SU-DHL-6 (cell line): Measurements from ENCODE around the gene RSPO1.

Experiments used
- CTCF ChIP-seq: fragments of 200-600 bp; sonication (generic); IDR thresholded peaks from one replicate; pipeline ENCODE4 v1.5.1; 2017; ENCODE audit warnings: antibody characterized with exemption, mild to moderate bottlenecking, low read length, moderate library complexity; ENCODE audit not compliant: insufficient read depth, poor library complexity, severe bottlenecking
- EZH2phosphoT487 ChIP-seq: fragments of 200-600 bp; sonication (generic), shearing (Covaris generic); conservative IDR thresholded peaks from 2 replicates; pipeline ENCODE4 v1.6.1; 2018; ENCODE audit warnings: mild to moderate bottlenecking, antibody characterized with exemption, low read length, moderate library complexity, mixed read lengths

- TF ChIP-seq CTCF (no peak), EZH2phosphoT487 (no peak)
Observed at GRCh38 chr1:37567023-37567422, 67.7 kb downstream of the RSPO1 start.
